HepG2 (cell line): Measurements from ENCODE around the gene PSMG4. TPM values are rescaled to one million over a fixed set of nuclear protein-coding genes. Genes with fewer than 3 reads are reported as not detected.

Experiments used
- ATAC-seq: fragments of 200-7000 bp; cut with Tn5 transposase; 3 replicates; pipeline ENCODE4 v1.9.1; 2020; ENCODE audit warnings: mild to moderate bottlenecking, moderate library complexity
- BruUV-seq: library from RNA; stranded (reverse); fragments of 400-500 nt; replicated peaks from 2 replicates; lab custom pipeline; 2021; lab: Mats Ljungman, UMichigan
- CTCF ChIA-PET: fragments of 300-600 bp; formaldehyde crosslinking; extraction: SDS; loops from one replicate; lab custom pipeline; 2021; ENCODE audit warnings: low total read pairs, inconsistent platforms, low intra/inter-chr PET ratio; lab: Yijun Ruan, JAX
- POLR2A ChIA-PET: fragments of 350-600 bp; sonication (Branson Sonifier 250); formaldehyde crosslinking; loops from one replicate; lab custom pipeline; 2020; ENCODE audit warnings: antibody characterized with exemption, inconsistent platforms; lab: Yijun Ruan, JAX
- DNase-seq: peaks from one replicate; pipeline ENCODE4 v3.0.0-alpha.2; 2015; ENCODE audit warnings: low spot score
- FAIRE-seq: peaks from 3 replicates; lab custom pipeline; 2011; peaks lifted over from hg19 to GRCh38; lab: Jason Lieb, UNC
- H2AFZ ChIP-seq: one replicate; pipeline ENCODE4 v1.6.1; 2011; ENCODE audit warnings: low read length, inconsistent platforms
- H3K27ac ChIP-seq: fragments of 300-600 bp; 3 replicates; pipeline ENCODE4 v1.8.0; 2011; ENCODE audit warnings: mixed run types, mild to moderate bottlenecking, mixed read lengths, low read length, inconsistent platforms; ENCODE audit not compliant: insufficient read depth; ENCODE audit errors: extremely low read length
- H3K27me3 ChIP-seq, 2 experiments: fragments of 200-600 bp in 1 of 2; 2 replicates in 1 of 2; 3 replicates in 1 of 2; pipeline versions ENCODE4 v1.6.0 to v1.8.0; 2011; ENCODE audit warnings: low read length in 2 of 2, mild to moderate bottlenecking in 2 of 2, moderate library complexity in 2 of 2, inconsistent platforms in 1 of 2; ENCODE audit not compliant: insufficient read depth in 2 of 2, control insufficient read depth in 1 of 2
- H3K36me3 ChIP-seq, 2 experiments: fragments of 200-600 bp in 1 of 2; replicated peaks in 1 of 2; 2 replicates in 1 of 2; 3 replicates in 1 of 2; pipeline versions ENCODE4 v1.5.1 to v1.8.0; 2011; ENCODE audit warnings: low read length in 2 of 2, inconsistent platforms in 1 of 2; ENCODE audit not compliant: insufficient read depth in 2 of 2, control insufficient read depth in 1 of 2
- H3K4me1 ChIP-seq: 2 replicates; pipeline ENCODE4 v1.5.1; 2012; ENCODE audit warnings: low read length, inconsistent platforms; ENCODE audit not compliant: insufficient read depth
- H3K4me2 ChIP-seq: 2 replicates; pipeline ENCODE4 v1.6.0; 2011; ENCODE audit warnings: low read depth, low read length, inconsistent platforms
- H3K4me3 ChIP-seq, 3 experiments: fragments of 200-600 bp in 1 of 3; sonication (generic), shearing (Covaris generic) in 1 of 3; replicated peaks in 1 of 3; 2 replicates each; pipeline ENCODE4 v1.5.1; 2011 to 2016; ENCODE audit warnings: low read length in 3 of 3, inconsistent platforms in 2 of 3, low read depth in 2 of 3, mild to moderate bottlenecking in 2 of 3, control low read depth in 1 of 3, mixed read lengths in 1 of 3; ENCODE audit not compliant: insufficient read depth in 1 of 3
- H3K79me2 ChIP-seq: one replicate; pipeline ENCODE4 v1.6.1; 2011; ENCODE audit warnings: low read length, inconsistent platforms; ENCODE audit not compliant: insufficient read depth
- H3K9ac ChIP-seq: 2 replicates; pipeline ENCODE4 v1.6.0; 2011; ENCODE audit warnings: mild to moderate bottlenecking, low read depth, low read length, inconsistent platforms; ENCODE audit not compliant: insufficient read depth
- H3K9me3 ChIP-seq: 2 replicates; pipeline ENCODE4 v1.5.1; 2012; ENCODE audit warnings: mild to moderate bottlenecking, low read length
- H4K20me1 ChIP-seq: 2 replicates; pipeline ENCODE4 v1.6.0; 2011; ENCODE audit warnings: inconsistent platforms, mild to moderate bottlenecking, low read length, moderate library complexity; ENCODE audit not compliant: insufficient read depth
- ZBTB7A ChIP-seq: sonication (generic); formaldehyde crosslinking; IDR thresholded peaks from 2 replicates; pipeline ENCODE4 v1.8.0; 2022; ENCODE audit warnings: mild to moderate bottlenecking, missing genetic modification reagents
- ZIK1 ChIP-seq: sonication (generic); formaldehyde crosslinking; IDR thresholded peaks from 2 replicates; pipeline ENCODE4 v1.5.0; 2020; ENCODE audit warnings: mild to moderate bottlenecking, low read depth, missing genetic modification reagents, borderline replicate concordance
- ZNF766 ChIP-seq: sonication (generic); formaldehyde crosslinking; IDR thresholded peaks from 2 replicates; pipeline ENCODE4 v1.5.0; 2020; ENCODE audit warnings: missing genetic modification reagents, borderline replicate concordance
- ZSCAN31 ChIP-seq: sonication (generic); formaldehyde crosslinking; IDR thresholded peaks from 2 replicates; pipeline ENCODE4 v1.5.0; 2020; ENCODE audit warnings: low read depth, mild to moderate bottlenecking, missing genetic modification reagents
- WGBS: methylation state at CpG from one replicate; pipeline ENCODE4 v1.1.6; 2017; ENCODE audit warnings: low lambda C conversion rate; 5-methylcytosine and 5-hydroxymethylcytosine counted together
- in situ Hi-C: cut with HindIII; loops from 2 replicates; pipeline ENCODE4 v1.10.0; 2017; ENCODE audit warnings: low pct_unique_long_range_greater_than_20kb; ENCODE audit not compliant: extremely low pct_ligation_motif_present
- intact Hi-C: fragments of 100-400 bp; cut with micrococcal nuclease; formaldehyde crosslinking; loops from one replicate; pipeline ENCODE4 v1.10.0; 2022; ENCODE audit not compliant: unreplicated experiment
- polyA plus RNA-seq, 8 experiments: library from polyadenylated mRNA; depleted of rRNA in 3 of 8; stranded (reverse) in 7 of 8; unstranded in 1 of 8; fragments of >200 nt; fragmentation: Illumina TruSeq in 4 of 8; extraction: Trizol in 4 of 8; gene quantifications; 2 replicates each; pipeline versions ENCODE4 v1.2.1 to v1.2.3, GENCODE V29; 2011 to 2016; ENCODE audit warnings: low read depth in 4 of 8, missing spikeins in 1 of 8, mixed read lengths in 1 of 8; ENCODE audit not compliant: insufficient read depth in 1 of 8
- total RNA-seq, 5 experiments: library from RNA; depleted of rRNA; stranded (reverse); fragments of >200 nt; fragmentation: Illumina TruSeq; extraction: Trizol; gene quantifications; 2 replicates each; pipeline ENCODE4 v1.2.3, GENCODE V29; 2016; ENCODE audit warnings: low read depth in 1 of 5
- TF ChIP-seq, protein P1 (sequence below): sonication (generic); formaldehyde crosslinking; IDR thresholded peaks from 2 replicates; pipeline ENCODE4 v1.5.1; 2020; ENCODE audit warnings: missing genetic modification reagents, mild to moderate bottlenecking, borderline replicate concordance

Gene PSMG4
- total and polyA plus RNA-seq, 2 of the 13 experiments (the other 11 are each of a cell fraction or from before 2014, with no cell fraction given), result 28.5 to 32.8 TPM

DNA sequence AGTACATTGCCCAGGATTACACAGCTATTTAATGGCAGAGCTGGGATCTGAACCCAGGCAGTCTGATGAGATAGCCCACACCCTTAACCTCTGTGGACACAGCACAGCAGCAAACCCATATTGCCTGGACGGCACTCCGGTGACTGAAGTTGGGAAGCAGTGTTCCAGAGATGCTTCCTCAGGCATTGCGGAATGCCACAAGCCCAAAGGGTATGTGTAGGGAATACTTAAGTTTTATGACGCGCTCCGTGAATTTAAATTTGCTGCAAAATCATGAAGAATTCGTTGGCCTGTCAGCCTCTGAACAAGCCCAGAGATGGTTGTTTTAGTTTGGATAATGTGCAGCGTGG lies 46.4 kb downstream of the PSMG4 start:
- DNase-seq (no peak), ATAC-seq (no peak), FAIRE-seq (no peak)
- Histone ChIP-seq H3K9me3 (no peaks in the 10 kb centered on the region), H3K36me3 (peaks cover 26 to 59% of the 10 kb centered on the region in 2 experiments), H3K4me2 (no peak overlapping the region), H3K27ac (no peak overlapping the region), H3K4me3 (no peak overlapping the region), H3K27me3 (no peaks in the 10 kb centered on the region), H3K9ac (no peak overlapping the region), H2AFZ (no peak overlapping the region), H3K4me1 (no peaks in the 10 kb centered on the region), H3K79me2 (no peaks in the 10 kb centered on the region), H4K20me1 (no peaks in the 10 kb centered on the region)
- no peak for TF ChIP-seq ZIK1 (CRISPR knock-in tag)
- TF ChIP-seq ZBTB7A (CRISPR knock-in tag), result no peak
- TF ChIP-seq ZSCAN31, result no peak
- no TSS peak for BruUV-seq
- in situ Hi-C loops, result no loop called here
- intact Hi-C loops, result no loop called here
- ChIA-PET CTCF (no interaction called here), POLR2A (no interaction called here)
- WGBS, result 97% methylated on average over 8 of the region's 8 CpGs

GRCh38 chr6:3305831-3306230 lies 47.1 kb downstream of the PSMG4 start:
- intact Hi-C loops, result no loop called here
- POLR2A ChIA-PET, result no interaction called here
- 100% methylated on average over 3 of the region's 3 CpGs for WGBS
- Histone ChIP-seq H3K9ac (no peak overlapping the region), H3K9me3 (no peaks in the 10 kb centered on the region), H2AFZ (no peak overlapping the region), H4K20me1 (no peaks in the 10 kb centered on the region), H3K79me2 (no peaks in the 10 kb centered on the region), H3K27ac (no peak overlapping the region), H3K27me3 (no peaks in the 10 kb centered on the region), H3K4me3 (no peak overlapping the region), H3K36me3 (peaks cover 26 to 54% of the 10 kb centered on the region in 2 experiments), H3K4me2 (no peak overlapping the region), H3K4me1 (no peaks in the 10 kb centered on the region)
- no TSS peak for BruUV-seq
- DNase-seq, result no peak
- CTCF ChIA-PET, result no interaction called here
- ATAC-seq, result no peak
- FAIRE-seq, result no peak
- TF ChIP-seq, protein P1, sequence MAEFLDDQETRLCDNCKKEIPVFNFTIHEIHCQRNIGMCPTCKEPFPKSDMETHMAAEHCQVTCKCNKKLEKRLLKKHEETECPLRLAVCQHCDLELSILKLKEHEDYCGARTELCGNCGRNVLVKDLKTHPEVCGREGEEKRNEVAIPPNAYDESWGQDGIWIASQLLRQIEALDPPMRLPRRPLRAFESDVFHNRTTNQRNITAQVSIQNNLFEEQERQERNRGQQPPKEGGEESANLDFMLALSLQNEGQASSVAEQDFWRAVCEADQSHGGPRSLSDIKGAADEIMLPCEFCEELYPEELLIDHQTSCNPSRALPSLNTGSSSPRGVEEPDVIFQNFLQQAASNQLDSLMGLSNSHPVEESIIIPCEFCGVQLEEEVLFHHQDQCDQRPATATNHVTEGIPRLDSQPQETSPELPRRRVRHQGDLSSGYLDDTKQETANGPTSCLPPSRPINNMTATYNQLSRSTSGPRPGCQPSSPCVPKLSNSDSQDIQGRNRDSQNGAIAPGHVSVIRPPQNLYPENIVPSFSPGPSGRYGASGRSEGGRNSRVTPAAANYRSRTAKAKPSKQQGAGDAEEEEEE (CRISPR knock-in tag), result no peak
- peak; percentile 47; the same call in 1 of the 2 replicates for TF ChIP-seq ZNF766 (CRISPR knock-in tag)
- in situ Hi-C loops, result no loop called here
